ENCODE data around the gene SIN3A.
"Not testable (repeated sequence)": the region's sequence is repeated elsewhere in the genome, so short reads cannot be mapped to it uniquely, and the experiment has no call there.

SIN3A gene

GRCh38 chr15:75356006-75356405, 95.5 kb downstream of the SIN3A start:
- no peak for DNase-seq

DNA sequence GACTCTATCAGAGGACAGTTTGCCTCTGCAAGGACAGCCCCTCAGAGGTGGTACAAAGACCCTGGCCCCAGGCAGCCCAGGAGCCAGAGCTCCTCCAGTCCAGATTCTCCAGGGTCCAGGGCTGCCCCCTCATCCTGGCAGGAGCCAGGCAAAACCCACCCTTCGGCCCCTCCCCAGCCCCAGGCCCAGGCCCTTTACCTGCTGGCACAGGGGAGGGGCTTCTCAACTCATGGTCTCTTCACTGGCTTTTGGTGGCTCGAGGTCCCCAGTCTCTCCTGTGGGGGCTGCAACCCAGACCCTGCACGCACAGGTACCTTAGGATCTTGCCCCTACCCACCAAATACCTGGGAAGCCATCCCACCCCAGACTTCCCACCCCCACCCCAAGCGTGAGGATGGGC, 96.1 kb downstream of the SIN3A start:
- DNase-seq = no peak

DNA sequence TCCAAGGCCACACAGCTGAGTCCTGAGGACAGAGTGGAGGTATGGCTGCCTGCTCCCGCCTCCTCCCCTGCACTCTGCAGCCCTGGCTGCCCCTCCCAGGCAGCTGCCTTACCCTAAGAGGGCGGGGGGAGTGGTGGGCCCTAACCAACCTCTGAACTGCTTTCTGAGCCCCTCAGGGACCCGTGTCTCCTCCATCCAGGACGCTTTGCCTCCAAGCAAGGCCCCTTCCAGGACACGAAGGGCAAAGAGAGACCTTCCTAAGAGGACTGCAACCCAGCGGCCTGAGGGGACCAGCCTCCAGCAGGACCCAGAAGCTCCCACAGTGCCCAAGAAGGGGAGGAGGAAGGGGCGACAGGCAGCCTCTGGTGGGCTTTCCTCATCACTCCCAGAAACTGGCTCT, 97.0 kb downstream of the SIN3A start:
- no peak for DNase-seq

- no peak for DNase-seq
Observed at GRCh38 chr15:75353604-75354003, 97.9 kb downstream of the SIN3A start.

DNA sequence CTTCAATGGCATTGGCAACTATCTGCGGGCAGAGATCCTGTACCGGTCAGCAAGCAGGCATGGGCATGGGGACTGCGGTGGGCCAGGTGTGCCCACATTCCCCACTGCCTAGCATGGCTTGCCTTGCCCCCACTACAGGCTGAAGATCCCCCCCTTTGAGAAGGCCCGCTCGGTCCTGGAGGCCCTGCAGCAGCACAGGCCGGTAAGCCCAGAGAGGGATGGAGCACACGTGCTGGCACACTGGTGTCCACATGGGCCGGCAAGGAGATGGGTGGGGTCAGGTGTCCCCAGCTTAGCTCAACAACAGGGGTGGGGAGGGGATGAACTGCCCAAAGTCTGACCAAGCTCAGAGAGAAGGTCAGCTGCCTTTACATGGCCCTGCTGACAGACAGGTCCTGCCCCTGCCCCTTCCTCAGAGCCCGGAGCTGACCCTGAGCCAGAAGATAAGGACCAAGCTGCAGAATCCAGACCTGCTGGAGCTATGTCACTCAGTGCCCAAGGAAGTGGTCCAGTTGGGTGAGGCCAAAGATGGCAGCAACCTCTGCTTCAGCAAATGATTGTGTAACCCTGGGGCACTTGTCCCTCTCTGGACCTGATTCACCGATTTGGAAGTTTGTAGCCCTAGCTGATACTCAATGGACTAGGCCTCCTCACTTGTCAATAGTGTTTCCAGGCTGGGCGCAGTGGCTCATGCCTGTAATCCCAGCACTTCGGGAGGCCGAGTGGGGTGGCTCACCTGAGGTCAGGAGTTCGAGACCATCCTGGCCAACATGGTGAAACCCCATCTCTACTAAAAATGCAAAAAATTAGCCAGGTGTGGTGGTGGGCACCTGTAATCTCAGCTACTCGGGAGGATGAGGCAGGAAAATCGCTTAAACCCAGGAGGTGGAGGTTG, 99.1 kb downstream of the SIN3A start:
- DNase-seq = no peak

GRCh38 chr15:75350601-75351361, 100.7 kb downstream of the SIN3A start:
- DNase-seq = no peak

- DNase-seq = peak; percentile 19 to 51
Observed at GRCh38 chr15:75349851-75350588, 101.5 kb downstream of the SIN3A start.

DNA sequence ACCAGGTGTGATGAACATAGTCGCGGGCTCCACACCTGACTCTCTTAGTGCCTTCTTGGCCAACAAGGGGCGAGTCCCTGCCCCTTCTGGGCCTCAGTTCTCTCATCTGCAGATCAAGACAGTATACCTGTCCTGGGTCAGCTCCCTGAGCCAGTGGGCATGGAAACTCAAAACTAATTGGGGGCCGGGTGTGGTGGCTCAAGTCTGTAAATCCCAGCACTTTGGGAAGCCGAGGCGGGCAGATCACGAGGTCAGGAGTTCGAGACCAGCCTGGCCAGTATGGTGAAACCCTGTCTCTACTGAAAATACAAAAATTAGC, 102.2 kb downstream of the SIN3A start:
- DNase-seq = not testable (repeated sequence)

DNA sequence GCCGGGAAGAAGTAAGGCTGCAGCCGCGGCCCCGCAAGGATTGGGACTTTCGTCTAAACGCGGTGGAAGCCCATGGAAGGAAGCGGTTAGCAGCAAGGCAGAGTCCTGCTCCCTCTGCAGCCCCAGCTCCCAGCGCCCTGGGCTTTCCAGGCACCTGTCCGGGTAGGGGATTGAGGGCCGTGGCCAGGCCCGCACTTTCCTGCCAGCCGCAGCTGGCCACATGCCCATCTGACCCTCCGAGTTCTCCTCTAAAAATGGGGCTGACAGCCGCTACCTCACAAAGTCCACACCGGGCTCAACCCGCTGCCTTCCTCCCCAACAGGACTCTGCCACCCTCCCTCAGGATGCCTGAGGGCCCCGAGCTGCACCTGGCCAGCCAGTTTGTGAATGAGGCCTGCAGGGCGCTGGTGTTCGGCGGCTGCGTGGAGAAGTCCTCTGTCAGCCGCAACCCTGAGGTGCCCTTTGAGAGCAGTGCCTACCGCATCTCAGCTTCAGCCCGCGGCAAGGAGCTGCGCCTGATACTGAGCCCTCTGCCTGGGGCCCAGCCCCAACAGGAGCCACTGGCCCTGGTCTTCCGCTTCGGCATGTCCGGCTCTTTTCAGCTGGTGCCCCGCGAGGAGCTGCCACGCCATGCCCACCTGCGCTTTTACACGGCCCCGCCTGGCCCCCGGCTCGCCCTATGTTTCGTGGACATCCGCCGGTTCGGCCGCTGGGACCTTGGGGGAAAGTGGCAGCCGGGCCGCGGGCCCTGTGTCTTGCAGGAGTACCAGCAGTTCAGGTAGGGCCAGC, 102.7 kb downstream of the SIN3A start:
- DNase-seq = no peak

DNA sequence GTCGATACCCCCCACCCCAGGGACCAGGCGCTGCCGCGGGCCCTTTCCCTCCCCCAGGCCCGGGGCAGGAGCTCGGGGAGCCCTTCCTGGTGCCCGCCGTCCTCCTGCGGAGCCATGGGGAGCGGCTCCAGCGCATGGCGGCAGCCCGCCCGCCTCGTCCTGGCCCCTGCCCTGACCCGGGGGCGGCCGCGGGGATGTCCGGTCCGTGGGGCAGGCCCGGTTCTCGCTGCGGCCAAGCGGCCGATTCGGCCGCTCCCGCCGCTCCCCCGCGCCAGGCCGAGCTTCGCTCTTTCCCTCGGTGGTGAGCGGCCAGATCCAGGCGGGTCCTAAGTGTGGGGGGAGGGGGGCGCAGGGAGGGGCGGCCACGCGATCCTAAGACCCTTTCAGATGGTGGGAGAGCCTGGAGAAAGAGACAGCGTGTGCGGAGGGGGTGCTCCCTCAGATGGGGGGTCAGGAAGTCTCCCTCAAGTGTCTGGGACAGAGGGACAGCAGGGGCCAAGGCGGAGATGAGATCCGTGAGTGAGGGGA, 103.4 kb downstream of the SIN3A start:
- no peak for DNase-seq

DNA sequence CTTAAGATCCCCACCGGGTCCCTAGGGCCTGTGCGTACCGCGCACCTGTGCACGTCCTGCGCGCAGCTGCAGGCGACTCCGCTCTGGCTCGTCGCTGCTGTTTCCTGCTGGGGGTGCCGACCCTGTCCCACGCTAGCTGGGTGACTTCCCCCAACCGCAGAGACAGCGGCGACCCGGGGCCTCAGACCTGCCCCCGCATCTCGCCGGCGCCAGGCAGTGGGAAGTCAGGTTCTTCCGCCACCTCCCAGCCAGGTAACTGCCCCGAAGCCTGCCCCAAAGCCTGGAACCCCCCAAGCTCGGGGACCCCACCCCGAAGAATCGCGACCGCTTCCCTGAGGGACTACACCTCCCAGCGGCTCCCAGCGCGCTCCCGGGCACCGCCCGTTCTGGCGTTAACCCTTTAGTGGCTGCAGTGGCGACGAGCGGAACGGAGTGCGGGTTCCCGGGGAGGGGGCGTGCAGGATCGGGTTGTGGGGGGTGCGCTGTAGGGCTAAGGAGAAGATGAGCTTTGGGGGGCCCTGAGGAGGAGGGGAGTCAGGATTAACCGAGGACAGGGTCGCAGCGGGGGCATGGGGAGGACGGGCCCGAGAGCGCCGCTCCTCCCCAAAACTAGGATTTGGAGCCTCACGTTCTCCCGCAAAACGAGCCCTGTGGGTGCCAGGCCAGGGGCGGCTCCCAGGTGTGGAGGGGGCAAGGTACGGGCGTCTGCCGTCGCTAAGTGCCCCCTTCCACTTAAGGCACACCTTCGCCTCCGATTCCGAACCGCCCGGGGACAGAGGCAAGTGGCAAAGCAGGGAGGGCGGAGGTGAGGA, 104.1 kb downstream of the SIN3A start:
- DNase-seq = peak; percentile 45 to 54

DNA sequence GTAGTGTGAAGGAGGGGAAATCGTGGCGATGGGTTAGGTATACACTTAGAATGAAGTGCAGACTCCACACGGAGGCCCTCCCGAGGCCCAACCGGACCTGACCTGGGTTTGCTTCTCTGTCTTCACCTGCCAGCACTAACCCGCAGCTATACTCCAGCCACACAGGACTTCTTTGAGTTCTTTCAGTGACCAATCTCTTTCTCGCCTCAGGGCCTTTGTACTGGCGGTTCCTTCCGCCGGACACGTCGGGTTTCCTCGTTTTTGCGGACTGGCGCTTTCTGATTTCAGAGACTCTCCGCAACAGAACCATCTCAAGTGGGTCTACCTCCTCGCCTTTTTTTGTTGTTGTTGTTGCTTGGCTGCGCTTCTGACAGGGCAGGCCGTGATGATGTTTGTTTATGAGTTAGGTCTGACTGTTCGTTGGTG, 104.7 kb downstream of the SIN3A start, which contains the start of gene NEIL1:
Gene NEIL1 (plus strand): TSS at position 244 of the 426 bp plus-strand sequence. CDS start 1,867 bp downstream, outside the sequence.
- DNase-seq = no peak

DNA sequence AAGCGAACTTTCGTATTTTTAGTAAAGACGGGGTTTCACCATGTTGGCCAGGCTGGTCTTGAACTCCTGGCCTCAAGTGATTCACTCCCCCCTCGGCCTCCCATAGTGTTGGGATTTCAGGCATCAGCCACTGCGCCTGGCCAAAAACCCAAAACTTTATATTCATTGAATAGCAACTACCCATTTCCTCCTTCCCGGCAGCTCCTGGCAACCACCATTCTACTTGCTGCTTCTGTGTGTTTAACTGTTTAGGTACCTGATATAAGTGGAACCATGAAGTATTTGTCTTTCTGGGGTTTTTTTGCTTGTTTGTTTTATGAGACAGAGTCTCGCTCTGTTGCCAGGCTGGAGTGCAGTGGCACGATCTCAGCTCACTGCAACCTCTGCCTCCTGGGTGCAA, 107.5 kb downstream of the SIN3A start:
- not testable (repeated sequence) for DNase-seq

- DNase-seq = no peak
Observed at GRCh38 chr15:75342221-75342620, 109.3 kb downstream of the SIN3A start.

DNA sequence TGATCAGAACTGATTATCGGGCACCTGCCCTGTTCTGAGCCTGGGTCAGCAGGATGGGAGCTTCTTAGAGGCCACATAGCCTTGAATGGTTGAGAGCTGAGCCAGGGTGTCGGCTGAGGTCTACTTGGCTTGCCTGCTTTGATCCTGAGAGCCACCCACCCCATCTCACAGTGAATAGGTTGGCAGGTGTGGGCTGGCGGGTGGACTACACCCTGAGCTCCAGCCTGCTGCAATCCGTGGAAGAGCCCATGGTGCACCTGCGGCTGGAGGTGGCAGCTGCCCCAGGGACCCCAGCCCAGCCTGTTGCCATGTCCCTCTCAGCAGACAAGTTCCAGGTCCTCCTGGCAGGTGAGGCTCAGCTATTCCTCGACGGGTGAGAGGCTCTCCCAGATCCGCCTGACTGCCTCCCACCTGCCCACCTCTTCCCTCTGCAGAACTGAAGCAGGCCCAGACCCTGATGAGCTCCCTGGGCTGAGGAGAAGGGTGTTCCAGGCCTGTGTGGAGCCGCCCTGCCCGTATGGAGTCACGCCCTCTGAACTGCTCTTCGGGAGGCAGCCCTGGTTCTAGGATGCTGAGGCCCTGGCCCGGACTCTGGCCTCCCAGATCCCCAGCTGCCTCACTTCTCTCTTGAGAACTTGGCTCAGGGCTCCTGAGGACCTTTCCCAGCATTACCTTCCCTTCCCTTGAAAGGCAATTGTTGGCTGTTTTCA, 111.8 kb downstream of the SIN3A start:
- DNase-seq = no peak

DNA sequence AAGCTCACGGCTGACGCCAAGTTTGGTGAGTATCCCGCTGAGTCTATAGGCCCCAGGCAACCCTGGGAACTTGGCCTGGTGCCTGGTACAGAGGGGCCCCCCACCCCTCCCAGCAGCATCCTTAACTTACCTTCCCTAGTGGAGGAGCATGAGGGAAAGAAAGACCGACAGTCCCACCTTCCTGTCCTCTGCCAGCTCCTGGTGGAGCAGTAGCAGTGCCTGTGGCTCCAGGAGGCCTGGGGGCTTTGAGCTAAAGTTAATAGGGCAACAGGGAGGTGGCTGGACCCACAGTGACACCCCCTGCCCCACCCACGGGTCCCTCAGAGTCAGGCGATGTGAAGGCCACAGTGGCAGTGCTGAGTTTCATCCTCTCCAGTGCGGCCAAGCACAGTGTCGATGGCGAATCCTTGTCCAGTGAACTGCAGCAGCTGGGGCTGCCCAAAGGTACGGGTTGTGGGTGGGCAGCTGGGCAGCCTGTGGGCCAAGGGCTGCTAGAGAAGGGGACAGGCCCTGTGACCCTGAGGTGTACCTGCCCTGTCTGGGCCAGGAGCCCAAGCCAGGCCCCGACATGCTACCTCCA, 112.7 kb downstream of the SIN3A start:
- DNase-seq = no peak

DNA sequence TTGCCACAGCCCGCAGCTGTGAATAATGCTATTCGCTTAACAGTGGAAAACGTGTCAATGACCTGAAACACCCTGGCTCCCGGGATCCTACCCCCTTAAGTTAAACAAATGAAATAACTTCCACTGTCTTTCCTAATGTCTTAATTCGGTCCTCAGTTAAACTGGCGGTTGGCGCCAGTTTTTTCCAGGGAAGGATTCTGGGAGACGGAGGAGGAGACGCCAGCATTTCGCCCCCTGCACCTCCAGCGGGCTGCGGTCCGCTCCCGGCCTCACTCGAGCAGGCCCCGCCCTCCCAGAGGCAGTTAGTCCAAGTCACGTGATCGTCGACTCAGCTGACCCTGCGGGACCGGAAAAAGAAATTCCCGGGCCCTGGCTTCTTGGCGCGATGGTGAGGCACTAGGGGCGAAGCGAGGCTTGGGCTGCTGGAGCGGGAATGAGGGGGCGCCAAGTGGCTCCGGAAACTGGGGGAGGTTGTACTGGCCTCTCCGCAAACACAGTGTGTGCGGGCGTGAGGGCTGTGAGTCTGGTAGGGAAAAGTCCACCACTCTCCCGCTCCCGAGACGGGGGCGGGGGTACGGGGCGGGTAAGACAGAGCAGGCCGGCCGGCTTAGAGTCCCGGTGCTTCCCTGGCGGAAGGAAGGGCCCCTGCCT, 115.7 kb downstream of the SIN3A start, which contains the start of gene COMMD4:
Gene COMMD4 (plus strand): TSS at position 359 of the 651 bp plus-strand sequence. CDS start 27 bp downstream, at position 386.
- peak; percentile 61 to 65 for DNase-seq

DNA sequence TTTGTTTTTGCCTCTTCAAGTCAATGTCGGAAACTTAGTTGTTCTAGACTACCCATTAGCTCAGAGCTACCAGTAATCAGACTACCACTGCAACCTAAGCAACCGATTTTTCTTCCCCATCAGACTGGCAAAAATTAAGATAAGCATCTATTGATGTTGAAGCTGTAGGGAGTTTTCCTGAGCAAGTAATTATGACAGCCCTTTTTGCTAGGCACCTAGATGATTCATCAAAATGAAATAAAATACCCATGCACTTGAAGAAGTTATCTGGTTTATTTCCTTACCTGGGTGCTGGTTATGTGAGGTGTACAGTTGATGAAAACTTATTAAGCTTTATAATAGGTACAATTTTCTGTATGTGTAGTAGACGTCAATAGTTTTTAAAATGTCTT, 116.2 kb downstream of the SIN3A start:
- DNase-seq = no peak

- not testable (repeated sequence) for DNase-seq
Observed at GRCh38 chr15:75333654-75334419, 117.7 kb downstream of the SIN3A start.
